IPS-NIHi11 (cell line): ENCODE measurements around the gene ZNF57.
"Not testable (repeated sequence)": the region's sequence is repeated elsewhere in the genome, so short reads cannot be mapped to it uniquely, and the experiment has no call there.

Source experiments
- DNase-seq: peaks from one replicate; pipeline ENCODE4 v3.0.0; 2012; ENCODE audit warnings: mixed read lengths, low spot score

ZNF57 gene

GRCh38 chr19:2896694-2897093 lies 4.0 kb upstream of the ZNF57 start:
- DNase-seq, result no peak

GRCh38 chr19:2902590-2903218 lies 2.0 kb downstream of the ZNF57 start:
- DNase-seq, result no peak

- DNase-seq, result not testable (repeated sequence)
Observed at GRCh38 chr19:2903326-2903725, 2.6 kb downstream of the ZNF57 start.

GRCh38 chr19:2905918-2906519 lies 5.3 kb downstream of the ZNF57 start:
- DNase-seq, result no peak

GRCh38 chr19:2906631-2907195 lies 6.0 kb downstream of the ZNF57 start:
- no peak for DNase-seq

GRCh38 chr19:2912306-2912705 lies 11.6 kb downstream of the ZNF57 start:
- no peak for DNase-seq

GRCh38 chr19:2917275-2918184 lies 16.8 kb downstream of the ZNF57 start:
- DNase-seq, result no peak

GRCh38 chr19:2922987-2923386 lies 22.3 kb downstream of the ZNF57 start:
- peak; percentile 53 for DNase-seq

- DNase-seq, result no peak
Observed at GRCh38 chr19:2923510-2923909, 22.8 kb downstream of the ZNF57 start.

GRCh38 chr19:2926341-2927031 lies 25.8 kb downstream of the ZNF57 start:
- peak; percentile 24 for DNase-seq

- DNase-seq, result no peak
Observed at GRCh38 chr19:2927032-2927430, 26.3 kb downstream of the ZNF57 start.

- DNase-seq, result no peak
Observed at GRCh38 chr19:2933490-2933910, 32.8 kb downstream of the ZNF57 start.

- DNase-seq, result not testable (repeated sequence)
Observed at GRCh38 chr19:2935863-2936262, 35.1 kb downstream of the ZNF57 start.

- DNase-seq, result no peak
Observed at GRCh38 chr19:2942928-2943640, 42.4 kb downstream of the ZNF57 start.

GRCh38 chr19:2944403-2944774 lies 43.7 kb downstream of the ZNF57 start:
- DNase-seq, result no peak

GRCh38 chr19:2944775-2945574 lies 44.2 kb downstream of the ZNF57 start, which contains the start of gene ZNF77:
ZNF77 (minus strand) TSS chr19:2944971; CDS start chr19:2944840, 131 bp downstream.
- peak; percentile 98 for DNase-seq

- DNase-seq, result no peak
Observed at GRCh38 chr19:2945575-2946184, 45.0 kb downstream of the ZNF57 start.

- DNase-seq, result peak; percentile 17
Observed at GRCh38 chr19:2949939-2950285, 49.2 kb downstream of the ZNF57 start.

- DNase-seq, result peak; percentile 99
Observed at GRCh38 chr19:2950286-2951124, 49.8 kb downstream of the ZNF57 start.
